Jurkat, Clone E6-1 (cell line): ENCODE data around the gene RAET1L.

Experiments used
- DNase-seq: peaks from one replicate; pipeline ENCODE4 v3.0.0-alpha.2; 2011; ENCODE audit warnings: low read depth, low spot score
- H3K4me3 ChIP-seq: 2 replicates; pipeline ENCODE4 v1.5.1; 2011; ENCODE audit warnings: mild to moderate bottlenecking, low read length, control low read depth, moderate library complexity

RAET1L gene

GRCh38 chr6:150048099-150048498 is 22.8 kb upstream of the RAET1L start:
- peak; percentile 62 for DNase-seq
- no peak overlapping the region for H3K4me3 ChIP-seq

GRCh38 chr6:150046943-150047342 is 21.6 kb upstream of the RAET1L start:
- no peak for DNase-seq

GRCh38 chr6:150044621-150045145 is 19.4 kb upstream of the RAET1L start:
- H3K4me3 ChIP-seq, result no peak overlapping the region
- no peak for DNase-seq

More at GRCh38 chr6:150046943-150047342, 21.6 kb upstream of the RAET1L start:
- H3K4me3 ChIP-seq, result no peak overlapping the region

GRCh38 chr6:150043501-150044412 is 18.4 kb upstream of the RAET1L start:
- no peak overlapping the region for H3K4me3 ChIP-seq
- no peak for DNase-seq

- no peak overlapping the region for H3K4me3 ChIP-seq
- DNase-seq, result no peak
Observed at GRCh38 chr6:150043096-150043495, 17.8 kb upstream of the RAET1L start.

- H3K4me3 ChIP-seq, result no peak overlapping the region
- no peak for DNase-seq
Observed at GRCh38 chr6:150038202-150039062, 13.1 kb upstream of the RAET1L start.

- DNase-seq, result no peak
- no peak overlapping the region for H3K4me3 ChIP-seq
Observed at GRCh38 chr6:150037526-150038201, 12.3 kb upstream of the RAET1L start.

- H3K4me3 ChIP-seq, result no peak overlapping the region
- DNase-seq, result no peak
Observed at GRCh38 chr6:150036081-150036480, 10.7 kb upstream of the RAET1L start.

GRCh38 chr6:150033207-150033771 is 8.0 kb upstream of the RAET1L start:
- H3K4me3 ChIP-seq, result no peak overlapping the region
- DNase-seq, result no peak

- no peak overlapping the region for H3K4me3 ChIP-seq
- no peak for DNase-seq
Observed at GRCh38 chr6:150032598-150032997, 7.3 kb upstream of the RAET1L start.

- DNase-seq, result no peak
- no peak overlapping the region for H3K4me3 ChIP-seq
Observed at GRCh38 chr6:150030611-150031010, 5.3 kb upstream of the RAET1L start.

GRCh38 chr6:150029749-150030148 is 4.4 kb upstream of the RAET1L start:
- no peak for DNase-seq
- H3K4me3 ChIP-seq, result no peak overlapping the region

- H3K4me3 ChIP-seq, result no peak overlapping the region
- no peak for DNase-seq
Observed at GRCh38 chr6:150029276-150029675, 3.9 kb upstream of the RAET1L start.

GRCh38 chr6:150028799-150029198 is 3.5 kb upstream of the RAET1L start:
- H3K4me3 ChIP-seq, result no peak overlapping the region
- DNase-seq, result no peak

- H3K4me3 ChIP-seq, result no peak overlapping the region
- no peak for DNase-seq
Observed at GRCh38 chr6:150027806-150028565, 2.7 kb upstream of the RAET1L start.

- DNase-seq, result no peak
Observed at GRCh38 chr6:150026976-150027805, 1.9 kb upstream of the RAET1L start.

GRCh38 chr6:150024646-150025155 is 631 bp downstream of the RAET1L start:
- H3K4me3 ChIP-seq, result no peak overlapping the region
- no peak for DNase-seq

More at GRCh38 chr6:150026976-150027805, 1.9 kb upstream of the RAET1L start:
- no peak overlapping the region for H3K4me3 ChIP-seq
